Activated CD4-positive, alpha-beta T cell treated with anti-CD3 and anti-CD28 coated beads, Interleukin-2, amount 10 ng/mL, durations not matched to agents 7 days and 5 days (primary cell): Measurements from ENCODE around the gene PTGR3. TPM values are rescaled to one million over a fixed set of nuclear protein-coding genes. Genes with fewer than 3 reads are reported as not detected.

ENCODE experiments used
- CTCF ChIA-PET: fragments of 350-600 bp; sonication (Branson Sonifier 250); formaldehyde crosslinking; loops from one replicate; lab custom pipeline; 2021; ENCODE audit warnings: antibody characterized with exemption; lab: Charles Lee
- POLR2A ChIA-PET: fragments of 350-600 bp; sonication (Branson Sonifier 250); formaldehyde crosslinking; loops from one replicate; lab custom pipeline; 2021; ENCODE audit warnings: antibody characterized with exemption; lab: Charles Lee
- DNase-seq: peaks from one replicate; pipeline ENCODE4 v3.0.0-alpha.2; 2020
- H3K27ac Mint-ChIP-seq: one replicate; pipeline ENCODE4 v1.8.0; 2021; ENCODE audit warnings: mild to moderate bottlenecking, moderate library complexity, mixed read lengths
- H3K27me3 Mint-ChIP-seq: one replicate; pipeline ENCODE4 v1.8.0; 2021; ENCODE audit warnings: mixed read lengths
- H3K36me3 Mint-ChIP-seq: one replicate; pipeline ENCODE4 v1.8.0; 2021; ENCODE audit warnings: low read depth, mixed read lengths
- H3K4me1 Mint-ChIP-seq: one replicate; pipeline ENCODE4 v1.8.0; 2021; ENCODE audit warnings: mixed read lengths
- H3K4me3 Mint-ChIP-seq: one replicate; pipeline ENCODE4 v1.8.0; 2021; ENCODE audit warnings: mild to moderate bottlenecking, moderate library complexity, mixed read lengths
- H3K9me3 Mint-ChIP-seq: one replicate; pipeline ENCODE4 v1.8.0; 2021; ENCODE audit warnings: mixed read lengths
- total RNA-seq, 2 experiments: library from RNA; stranded (reverse); gene quantifications; one replicate each; pipeline ENCODE4 v1.2.3, GENCODE V29; 2021

Gene PTGR3
- total RNA-seq, 2 experiments from 2014 or later, result 35.8 to 38.6 TPM

- Mint-ChIP-seq H3K36me3 (peaks cover 13% of the 10 kb centered on the region), H3K4me1 (peaks cover 67% of the 10 kb centered on the region), H3K27ac (no peak overlapping the region), H3K27me3 (no peaks in the 10 kb centered on the region), H3K9me3 (no peaks in the 10 kb centered on the region), H3K4me3 (no peak overlapping the region)
- CTCF ChIA-PET, result no interaction called here
- POLR2A ChIA-PET, result no interaction called here
- no peak for DNase-seq
These were observed 9.4 kb upstream of the PTGR3 start for GRCh38 chr18:75218065-75218923.

- Mint-ChIP-seq H3K27ac (peak overlapping the region; percentile 98), H3K4me3 (peak overlapping the region; percentile 59), H3K27me3 (no peaks in the 10 kb centered on the region), H3K36me3 (peaks cover 17% of the 10 kb centered on the region), H3K4me1 (peaks cover 71% of the 10 kb centered on the region), H3K9me3 (no peaks in the 10 kb centered on the region)
- DNase-seq, result no peak
- ChIA-PET CTCF (interaction anchor here (1.1 kb wide), 1 partner anchor 9 kb away, joined by 3 read pairs; no protein-coding TSS in a partner anchor), POLR2A (no interaction called here)
These were observed 8.2 kb upstream of the PTGR3 start for GRCh38 chr18:75216911-75217689.

GRCh38 chr18:75216212-75216910, 7.4 kb upstream of the PTGR3 start:
- Mint-ChIP-seq H3K27ac (peak overlapping the region; percentile 98), H3K27me3 (no peaks in the 10 kb centered on the region), H3K36me3 (peaks cover 17% of the 10 kb centered on the region), H3K4me1 (peaks cover 66% of the 10 kb centered on the region), H3K9me3 (no peaks in the 10 kb centered on the region), H3K4me3 (peak overlapping the region; percentile 59)
- ChIA-PET POLR2A (interaction anchor here (0.5 kb wide), 1 partner anchor 1610 kb away, joined by 4 read pairs; no protein-coding TSS in a partner anchor), CTCF (interaction anchor here (0.6 to 1.1 kb wide), 2 partner anchors 9 to 582 kb away, joined by 3 to 4 read pairs; no protein-coding TSS in a partner anchor)
- peak; percentile 46 for DNase-seq

- Mint-ChIP-seq H3K4me1 (peaks cover 64% of the 10 kb centered on the region), H3K27ac (peak overlapping the region; percentile 68), H3K27me3 (no peaks in the 10 kb centered on the region), H3K4me3 (no peak overlapping the region), H3K9me3 (no peaks in the 10 kb centered on the region), H3K36me3 (peaks cover 21% of the 10 kb centered on the region)
- CTCF ChIA-PET, result interaction anchor here (0.6 to 1.7 kb wide), 3 partner anchors 10 to 582 kb away, joined by 3 to 4 read pairs (median 3); no protein-coding TSS in a partner anchor
- POLR2A ChIA-PET, result interaction anchor here (0.5 kb wide), 1 partner anchor 1611 kb away, joined by 4 read pairs; no protein-coding TSS in a partner anchor
- DNase-seq, result no peak
These were observed 6.7 kb upstream of the PTGR3 start for GRCh38 chr18:75215663-75216062.

GRCh38 chr18:75214766-75215510, 6.0 kb upstream of the PTGR3 start:
- ChIA-PET POLR2A (no interaction called here), CTCF (interaction anchor here (1.7 kb wide), 1 partner anchor 208 kb away, joined by 3 read pairs; no protein-coding TSS in a partner anchor)
- Mint-ChIP-seq H3K27me3 (no peaks in the 10 kb centered on the region), H3K4me1 (peaks cover 65% of the 10 kb centered on the region), H3K4me3 (no peak overlapping the region), H3K36me3 (peaks cover 22% of the 10 kb centered on the region), H3K27ac (peak overlapping the region; percentile 68), H3K9me3 (no peaks in the 10 kb centered on the region)
- DNase-seq, result no peak

- no peak overlapping the region for H3K27ac Mint-ChIP-seq
- POLR2A ChIA-PET, result no interaction called here
- CTCF ChIA-PET, result interaction anchor here (1.0 to 1.7 kb wide), 2 partner anchors 12 to 208 kb away, joined by 3 read pairs; no protein-coding TSS in a partner anchor
- H3K36me3 Mint-ChIP-seq, result peaks cover 22% of the 10 kb centered on the region
- H3K4me3 Mint-ChIP-seq, result peak overlapping the region; percentile 2
- no peak for DNase-seq
- no peaks in the 10 kb centered on the region for H3K27me3 Mint-ChIP-seq
- peaks cover 65% of the 10 kb centered on the region for H3K4me1 Mint-ChIP-seq
- no peaks in the 10 kb centered on the region for H3K9me3 Mint-ChIP-seq
These were observed 5.4 kb upstream of the PTGR3 start for GRCh38 chr18:75214332-75214690.

GRCh38 chr18:75213611-75214331, 4.8 kb upstream of the PTGR3 start:
- DNase-seq, result no peak
- Mint-ChIP-seq H3K27me3 (no peaks in the 10 kb centered on the region), H3K4me3 (peak overlapping the region; percentile 2), H3K27ac (no peak overlapping the region), H3K9me3 (no peaks in the 10 kb centered on the region), H3K36me3 (peaks cover 22% of the 10 kb centered on the region), H3K4me1 (peaks cover 62% of the 10 kb centered on the region)
- ChIA-PET POLR2A (no interaction called here), CTCF (interaction anchor here (1.0 to 1.7 kb wide), 2 partner anchors 12 to 209 kb away, joined by 3 read pairs; no protein-coding TSS in a partner anchor)

GRCh38 chr18:75212751-75213090, 3.8 kb upstream of the PTGR3 start:
- Mint-ChIP-seq H3K9me3 (no peaks in the 10 kb centered on the region), H3K36me3 (peaks cover 26% of the 10 kb centered on the region), H3K4me3 (peak overlapping the region; percentile 80), H3K27ac (peak overlapping the region; percentile 88), H3K27me3 (no peaks in the 10 kb centered on the region), H3K4me1 (peaks cover 64% of the 10 kb centered on the region)
- ChIA-PET CTCF (interaction anchor here (1.0 kb wide), 1 partner anchor 142 kb away, joined by 3 read pairs; no protein-coding TSS in a partner anchor), POLR2A (no interaction called here)
- DNase-seq, result no peak

GRCh38 chr18:75211953-75212750, 3.2 kb upstream of the PTGR3 start:
- DNase-seq, result peak; percentile 22
- Mint-ChIP-seq H3K9me3 (no peaks in the 10 kb centered on the region), H3K4me1 (peaks cover 65% of the 10 kb centered on the region), H3K36me3 (peaks cover 28% of the 10 kb centered on the region), H3K4me3 (peak overlapping the region; percentile 80), H3K27ac (peak overlapping the region; percentile 88), H3K27me3 (peaks cover 5% of the 10 kb centered on the region)
- ChIA-PET CTCF (interaction anchor here (0.9 to 1.0 kb wide), 2 partner anchors 39 to 141 kb away, joined by 3 to 4 read pairs; no protein-coding TSS in a partner anchor), POLR2A (no interaction called here)

GRCh38 chr18:75211626-75211952, 2.6 kb upstream of the PTGR3 start:
- H3K36me3 Mint-ChIP-seq, result peaks cover 27% of the 10 kb centered on the region
- no peak for DNase-seq
- CTCF ChIA-PET, result interaction anchor here (0.9 kb wide), 1 partner anchor 39 kb away, joined by 4 read pairs; no protein-coding TSS in a partner anchor
- peaks cover 64% of the 10 kb centered on the region for H3K4me1 Mint-ChIP-seq
- POLR2A ChIA-PET, result no interaction called here
- peak overlapping the region; percentile 80 for H3K4me3 Mint-ChIP-seq
- H3K27me3 Mint-ChIP-seq, result peaks cover 9% of the 10 kb centered on the region
- H3K9me3 Mint-ChIP-seq, result no peaks in the 10 kb centered on the region
- no peak overlapping the region for H3K27ac Mint-ChIP-seq
